Measurements from ENCODE around the gene CXCL10.

The CXCL10 gene

DNA sequence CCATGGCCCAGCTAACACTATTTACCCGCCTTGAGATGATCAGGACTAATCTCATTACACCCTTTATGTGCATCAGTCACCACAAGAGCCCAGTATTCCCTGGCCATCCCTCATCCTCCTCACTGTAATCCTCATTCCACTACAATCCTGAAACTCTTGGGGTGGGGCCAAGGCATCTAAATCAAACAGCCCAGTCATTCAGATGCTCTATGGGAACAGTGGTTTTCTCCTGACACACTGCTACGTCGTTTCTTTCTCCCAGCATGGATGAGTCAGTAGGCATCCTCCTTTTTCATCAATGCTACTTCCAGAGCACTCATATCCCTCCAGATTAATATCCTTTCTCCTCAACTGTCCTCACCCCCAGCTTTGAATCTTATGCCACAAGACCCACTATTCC is 38.2 kb downstream of the CXCL10 start:
- no peak for DNase-seq

GRCh38 chr4:75980576-75980975 is 42.7 kb downstream of the CXCL10 start:
- DNase-seq = no peak

DNA sequence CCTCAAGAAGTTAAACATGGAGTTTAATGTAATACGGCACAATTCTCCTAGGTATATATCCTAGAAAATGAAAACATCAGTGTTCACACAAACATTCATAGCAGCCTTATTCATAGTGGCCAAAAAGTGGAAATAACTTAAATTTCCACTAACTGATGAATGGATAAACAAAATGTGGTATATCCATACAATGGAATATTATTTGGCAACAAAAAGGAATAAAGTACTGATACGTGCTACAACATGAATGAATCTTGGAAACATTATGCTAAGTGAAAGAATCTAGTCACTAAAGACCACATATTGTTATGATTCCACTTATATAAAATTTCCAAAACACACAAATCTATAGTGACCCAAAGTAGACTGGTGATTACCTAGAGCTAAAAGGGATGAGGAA is 47.1 kb downstream of the CXCL10 start:
- no peak for DNase-seq

DNA sequence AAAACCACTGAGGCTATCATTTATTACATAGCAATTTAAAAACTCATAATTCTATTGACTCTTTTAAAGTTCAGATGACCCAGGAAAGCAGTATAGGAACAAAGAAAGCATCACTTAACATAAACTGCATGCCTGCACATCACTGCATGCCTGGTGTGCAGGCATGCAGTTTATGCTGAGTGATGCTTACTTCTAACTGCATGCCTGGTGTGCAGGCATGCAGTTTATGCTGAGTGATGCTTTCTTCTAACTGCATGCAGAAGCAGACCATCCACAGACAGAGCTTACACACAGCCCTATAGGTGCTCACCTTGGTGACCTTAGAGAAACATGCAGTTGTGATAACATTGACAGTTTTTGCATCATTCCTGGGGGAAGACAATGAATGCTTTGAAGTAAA is 49.5 kb downstream of the CXCL10 start:
- DNase-seq = no peak
